A549 (cell line): ENCODE measurements around the gene TMEM259. TPM values are rescaled to one million over a fixed set of nuclear protein-coding genes. Genes with fewer than 3 reads are reported as not detected.
A peak's percentile ranks its signal among the peaks of the same experiment; 100 is the strongest.

Source experiments
- ATAC-seq, 2 experiments: fragments of 200-7000 bp in 1 of 2; fragments of >200 bp in 1 of 2; cut with Nextera tagmentation in 1 of 2; cut with Tn5 transposase in 1 of 2; 3 replicates each; pipeline versions ENCODE4 v1.8.0 to v1.9.1; 2018 to 2020; ENCODE audit warnings: mild to moderate bottlenecking in 1 of 2, moderate library complexity in 1 of 2
- CTCF ChIA-PET: fragments of 300-600 bp; sonication (Branson Sonifier 250); formaldehyde crosslinking; extraction: SDS; loops from one replicate; lab custom pipeline; 2021; ENCODE audit warnings: antibody characterized with exemption, inconsistent platforms; lab: Yijun Ruan, JAX
- POLR2A ChIA-PET: fragments of 350-600 bp; formaldehyde crosslinking; extraction: SDS; loops from one replicate; lab custom pipeline; 2021; ENCODE audit warnings: antibody characterized with exemption, inconsistent platforms; lab: Yijun Ruan, JAX
- DNase-seq, 2 experiments: peaks; one replicate each; pipeline versions ENCODE4 v3.0.0 to v3.0.0-alpha.2; 2011 to 2016; ENCODE audit warnings: low read depth in 1 of 2, low spot score in 1 of 2
- FAIRE-seq: peaks from 2 replicates; lab custom pipeline; 2011; peaks lifted over from hg19 to GRCh38; lab: Jason Lieb, UNC
- H3K27ac ChIP-seq, 2 experiments: fragments of >200 bp; sonication (Bioruptor Twin); formaldehyde crosslinking; 3 replicates each; pipeline ENCODE4 v1.5.1; 2016 to 2017
- H3K4me1 ChIP-seq: fragments of >200 bp; sonication (Bioruptor Twin); formaldehyde crosslinking; 3 replicates; pipeline ENCODE4 v1.6.1; 2016
- H3K4me2 ChIP-seq: fragments of >200 bp; sonication (Bioruptor Twin); formaldehyde crosslinking; 3 replicates; pipeline ENCODE4 v1.6.1; 2016
- H3K4me3 ChIP-seq: fragments of >200 bp; sonication (Bioruptor Twin); formaldehyde crosslinking; 3 replicates; pipeline ENCODE4 v1.5.1; 2016
- H3K9me3 ChIP-seq: fragments of >200 bp; sonication (Bioruptor Twin); formaldehyde crosslinking; 3 replicates; pipeline ENCODE4 v1.6.1; 2016
- CBX8 ChIP-seq: fragments of 200-600 bp; sonication (generic); IDR thresholded peaks from 2 replicates; pipeline ENCODE4 v1.6.1; 2016
- CHD4 ChIP-seq: fragments of 200-600 bp; sonication (generic); IDR thresholded peaks from 2 replicates; pipeline ENCODE4 v1.6.1; 2016; ENCODE audit warnings: antibody characterized with exemption, mild to moderate bottlenecking, borderline replicate concordance
- CTCF ChIP-seq: fragments of >200 bp; sonication (Bioruptor Twin); formaldehyde crosslinking; IDR thresholded peaks from 3 replicates; pipeline ENCODE4 v1.5.1; 2016
- ESRRA ChIP-seq: fragments of 150-350 bp; IDR thresholded peaks from 2 replicates; pipeline ENCODE4 v1.6.1; 2014; ENCODE audit warnings: mild to moderate bottlenecking, low read length, borderline replicate concordance
- HEYL ChIP-seq: fragments of 250-450 bp; sonication (Bioruptor Pico); IDR thresholded peaks from 2 replicates; pipeline ENCODE4 v1.8.0; 2021; ENCODE audit warnings: mild to moderate bottlenecking, moderate library complexity
- HOXA7 ChIP-seq: fragments of 250-450 bp; sonication (Bioruptor Pico); IDR thresholded peaks from 2 replicates; pipeline ENCODE4 v1.5.0; 2020; ENCODE audit warnings: mild to moderate bottlenecking, moderate library complexity
- HOXB5 ChIP-seq: fragments of 250-450 bp; sonication (Bioruptor Pico); IDR thresholded peaks from 2 replicates; pipeline ENCODE4 v1.5.0; 2020; ENCODE audit warnings: mild to moderate bottlenecking, moderate library complexity
- JUN ChIP-seq, 2 experiments: fragments of >200 bp; sonication (Bioruptor Twin); formaldehyde crosslinking; IDR thresholded peaks; 2 replicates in 1 of 2; 3 replicates in 1 of 2; pipeline ENCODE4 v1.6.1; 2016 to 2017
- JUNB ChIP-seq: fragments of >200 bp; sonication (Bioruptor Twin); formaldehyde crosslinking; IDR thresholded peaks from 2 replicates; pipeline ENCODE4 v1.6.1; 2016
- KDM5A ChIP-seq: fragments of 200-600 bp; sonication (generic); IDR thresholded peaks from 2 replicates; pipeline ENCODE4 v1.6.1; 2016; ENCODE audit warnings: antibody characterized with exemption, mild to moderate bottlenecking
- MAFK ChIP-seq: fragments of 450-650 bp; IDR thresholded peaks from 2 replicates; pipeline ENCODE4 v1.6.1; 2014; ENCODE audit not compliant: partially characterized antibody
- MAZ ChIP-seq: fragments of 150-350 bp; IDR thresholded peaks from 2 replicates; pipeline ENCODE4 v1.6.1; 2014; ENCODE audit warnings: antibody characterized with exemption, low read depth, low read length, borderline replicate concordance
- NFE2L2 ChIP-seq: fragments of 150-350 bp; conservative IDR thresholded peaks from 2 replicates; pipeline ENCODE4 v1.6.1; 2014; ENCODE audit warnings: low read length
- NPAS2 ChIP-seq: fragments of 250-450 bp; sonication (Bioruptor Pico); IDR thresholded peaks from 2 replicates; pipeline ENCODE4 v1.8.0; 2022; ENCODE audit warnings: mild to moderate bottlenecking, moderate library complexity, borderline replicate concordance
- NR3C1 ChIP-seq: fragments of >200 bp; sonication (Bioruptor Twin); formaldehyde crosslinking; IDR thresholded peaks from 3 replicates; pipeline ENCODE4 v1.6.1; 2017
- PBX3 ChIP-seq: IDR thresholded peaks from 2 replicates; pipeline ENCODE4 v1.6.1; 2012
- POLR2AphosphoS2 ChIP-seq: conservative IDR thresholded peaks from 2 replicates; pipeline ENCODE4 v1.6.1; 2012; ENCODE audit warnings: low read length, improper control_type of control experiment, inconsistent platforms
- RAD21 ChIP-seq, 2 experiments: fragments of >200 bp in 1 of 2; sonication (Bioruptor Twin) in 1 of 2; formaldehyde crosslinking in 1 of 2; IDR thresholded peaks in 1 of 2; conservative IDR thresholded peaks in 1 of 2; 2 replicates in 1 of 2; 3 replicates in 1 of 2; pipeline ENCODE4 v1.6.1; 2012 to 2018; ENCODE audit warnings: inconsistent platforms in 1 of 2
- RARB ChIP-seq: fragments of 250-450 bp; sonication (Bioruptor Pico); IDR thresholded peaks from 2 replicates; pipeline ENCODE4 v1.8.0; 2021; ENCODE audit warnings: mild to moderate bottlenecking, moderate library complexity
- REST ChIP-seq: fragments of 200-600 bp; sonication (generic); IDR thresholded peaks from 2 replicates; pipeline ENCODE4 v1.6.1; 2016; ENCODE audit warnings: antibody characterized with exemption, mild to moderate bottlenecking, moderate library complexity
- RFX5 ChIP-seq: fragments of 450-650 bp; IDR thresholded peaks from 2 replicates; pipeline ENCODE4 v1.7.1; 2014; ENCODE audit warnings: antibody characterized with exemption, mild to moderate bottlenecking, moderate library complexity
- SMC3 ChIP-seq: fragments of >200 bp; sonication (Bioruptor Twin); formaldehyde crosslinking; IDR thresholded peaks from 3 replicates; pipeline ENCODE4 v1.6.1; 2018; ENCODE audit warnings: inconsistent platforms
- SREBF2 ChIP-seq: fragments of 450-650 bp; IDR thresholded peaks from 2 replicates; pipeline ENCODE4 v1.6.1; 2014; ENCODE audit warnings: mild to moderate bottlenecking, moderate library complexity
- TP53 ChIP-seq: fragments of 250-450 bp; sonication (Bioruptor Pico); IDR thresholded peaks from 2 replicates; pipeline ENCODE4 v1.5.0; 2021; ENCODE audit warnings: mild to moderate bottlenecking, moderate library complexity
- ZSCAN20 ChIP-seq: fragments of 250-450 bp; sonication (Bioruptor Pico); IDR thresholded peaks from 2 replicates; pipeline ENCODE4 v1.8.0; 2022; ENCODE audit warnings: mild to moderate bottlenecking, moderate library complexity
- WGBS: methylation state at CpG from one replicate; pipeline ENCODE4 v1.1.6; 2017; ENCODE audit errors: missing lambda C conversion rate; 5-methylcytosine and 5-hydroxymethylcytosine counted together
- polyA plus RNA-seq, 4 experiments: library from polyadenylated mRNA; depleted of rRNA in 3 of 4; stranded (reverse); fragments of >200 nt; fragmentation: RNase III in 1 of 4; extraction: RNeasy Plus Mini Kit Qiagen cat#74134 plus additional on column Dnase treatment in 1 of 4; gene quantifications; 2 replicates in 3 of 4; 3 replicates in 1 of 4; pipeline ENCODE4 v1.2.3, GENCODE V29; 2011 to 2017

TMEM259 gene
- polyA plus RNA-seq, 2 of the 4 experiments (the other 2 are of a cell fraction) = 45.6 to 78.3 TPM

- TF ChIP-seq KDM5A (no peak), JUNB (no peak), HOXA7 (CRISPR knock-in tag) (no peak), MAFK (no peak), CBX8 (no peak), HEYL (CRISPR knock-in tag) (no peak), HOXB5 (CRISPR knock-in tag) (no peak), ESRRA (no peak), CHD4 (no peak), MAZ (no peak), SREBF2 (no peak), PBX3 (no peak), ZSCAN20 (CRISPR knock-in tag) (no peak), RAD21 (conservative IDR thresholded peaks at IDR 0.05 in 1 of 2, IDR thresholded peaks at IDR 0.05 in 1 of 2) (no peak)
- Histone ChIP-seq H3K27ac (no peak overlapping the region), H3K4me2 (no peak overlapping the region), H3K9me3 (no peaks in the 10 kb centered on the region), H3K4me1 (no peaks in the 10 kb centered on the region), H3K4me3 (no peak overlapping the region)
- DNase-seq (no peak), ATAC-seq (no peak), FAIRE-seq (no peak)
- ChIA-PET CTCF (interaction anchor here (0.7 to 3.5 kb wide), 17 partner anchors 7 to 228 kb away, joined by 3 to 18 read pairs (median 4); no protein-coding TSS in a partner anchor), POLR2A (no interaction called here)
- WGBS = 100% methylated on average over 3 of the region's 5 CpGs
Measured at GRCh38 chr19:1058112-1058511, 37.2 kb upstream of the TMEM259 start.

- FAIRE-seq (no peak), DNase-seq (peak in 1 of 2 experiments; percentile 58), ATAC-seq (peak; percentile 81 to 84)
- Histone ChIP-seq H3K4me3 (no peak overlapping the region), H3K27ac (no peak overlapping the region), H3K9me3 (no peaks in the 10 kb centered on the region), H3K4me2 (no peak overlapping the region), H3K4me1 (no peaks in the 10 kb centered on the region)
- ChIA-PET POLR2A (no interaction called here), CTCF (interaction anchor here (0.5 to 3.5 kb wide), 22 partner anchors 8 to 229 kb away, joined by 3 to 18 read pairs (median 4); no protein-coding TSS in a partner anchor)
- TF ChIP-seq RARB (no peak), CTCF (peak; percentile 52), SMC3 (peak; percentile 60), RAD21 (conservative IDR thresholded peaks at IDR 0.05 in 1 of 2, IDR thresholded peaks at IDR 0.05 in 1 of 2) (peak; percentile 53 to 60)
- WGBS = 49% methylated on average over 3 of the region's 3 CpGs
Measured at GRCh38 chr19:1057176-1057855, 36.4 kb upstream of the TMEM259 start.

- WGBS = 89% methylated on average over 10 of the region's 20 CpGs
- no peak for FAIRE-seq
- no peaks in the 10 kb centered on the region for H3K9me3 ChIP-seq
- H3K27ac ChIP-seq = no peak overlapping the region
- H3K4me2 ChIP-seq = no peak overlapping the region
- ChIA-PET POLR2A (interaction anchor here (1.3 kb wide), 1 partner anchor 9 kb away, joined by 3 read pairs; no protein-coding TSS in a partner anchor), CTCF (interaction anchor here (0.6 to 3.5 kb wide), 12 partner anchors 7 to 183 kb away, joined by 3 to 18 read pairs (median 4); partner anchors contain the start of genes ARHGAP45 and RNU6-2)
- no peak for ATAC-seq
- no peaks in the 10 kb centered on the region for H3K4me1 ChIP-seq
- DNase-seq = no peak
- no peak overlapping the region for H3K4me3 ChIP-seq
- TF ChIP-seq RFX5 (no peak), POLR2AphosphoS2 (no peak), JUN (IDR thresholded peaks at IDR 0.05) (no peak), NR3C1 (no peak), NFE2L2 (no peak), NPAS2 (CRISPR knock-in tag) (no peak), MAZ (no peak), TP53 (CRISPR knock-in tag) (no peak), RAD21 (conservative IDR thresholded peaks at IDR 0.05 in 1 of 2, IDR thresholded peaks at IDR 0.05 in 1 of 2) (no peak), REST (no peak)
Measured at GRCh38 chr19:1055886-1056620, 35.1 kb upstream of the TMEM259 start.
